ENCODE measurements around the gene NEDD4L.
"Not testable (repeated sequence)": the region's sequence is repeated elsewhere in the genome, so short reads cannot be mapped to it uniquely, and the experiment has no call there.

NEDD4L gene

GRCh38 chr18:58264075-58264474 lies 220.0 kb downstream of the NEDD4L start:
- DNase-seq (ENCODE audit: low read depth, low spot score), result no peak

DNA sequence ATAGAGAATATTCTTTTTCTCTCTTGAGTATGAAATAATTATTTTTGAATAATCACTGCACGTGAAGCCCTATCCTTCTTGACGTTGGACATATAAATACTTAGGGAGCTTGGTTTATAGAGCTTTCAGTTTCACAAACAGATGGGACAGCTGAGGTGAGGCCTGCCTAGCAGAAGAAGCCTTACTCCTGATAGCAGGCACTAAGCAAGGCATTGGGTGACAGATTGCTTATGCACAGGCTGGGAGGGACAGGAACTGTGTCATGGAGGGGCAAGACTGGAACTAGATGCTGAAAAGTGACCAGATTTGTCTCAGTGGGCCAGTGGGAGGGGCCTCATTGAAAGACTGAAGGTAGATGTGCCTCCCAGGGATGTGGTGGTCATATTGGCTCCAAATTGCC lies 220.8 kb downstream of the NEDD4L start:
- no peak for DNase-seq (ENCODE audit: low read depth, low spot score)

GRCh38 chr18:58265489-58265888 lies 221.5 kb downstream of the NEDD4L start:
- DNase-seq (ENCODE audit: low read depth, low spot score), result not testable (repeated sequence)

GRCh38 chr18:58266291-58266690 lies 222.3 kb downstream of the NEDD4L start:
- DNase-seq (ENCODE audit: low read depth, low spot score), result no peak

DNA sequence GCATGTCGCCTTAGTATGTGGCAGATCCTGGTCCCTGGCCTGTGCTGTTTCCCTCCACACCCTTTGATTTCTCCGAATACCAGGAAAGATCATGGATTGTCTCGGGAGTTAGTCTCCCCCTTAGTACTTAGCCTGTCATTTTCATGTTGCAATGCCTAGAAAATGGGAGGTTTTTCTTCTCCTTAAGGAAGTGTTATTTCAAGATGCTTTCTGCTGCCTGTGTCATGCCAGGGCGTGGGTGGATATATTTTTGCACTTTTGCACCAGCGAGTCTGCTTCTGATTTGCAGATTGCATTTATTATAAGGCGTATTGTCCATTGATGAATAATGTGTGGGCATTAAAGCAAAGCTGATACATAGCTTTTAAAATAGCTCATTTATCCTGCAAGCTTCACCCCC lies 223.5 kb downstream of the NEDD4L start:
- no peak for DNase-seq (ENCODE audit: low read depth, low spot score)

GRCh38 chr18:58268849-58269248 lies 224.8 kb downstream of the NEDD4L start:
- no peak for DNase-seq (ENCODE audit: low read depth, low spot score)

GRCh38 chr18:58269931-58270330 lies 225.9 kb downstream of the NEDD4L start:
- no peak for DNase-seq (ENCODE audit: low read depth, low spot score)

GRCh38 chr18:58270396-58270795 lies 226.4 kb downstream of the NEDD4L start:
- no peak for DNase-seq (ENCODE audit: low read depth, low spot score)

DNA sequence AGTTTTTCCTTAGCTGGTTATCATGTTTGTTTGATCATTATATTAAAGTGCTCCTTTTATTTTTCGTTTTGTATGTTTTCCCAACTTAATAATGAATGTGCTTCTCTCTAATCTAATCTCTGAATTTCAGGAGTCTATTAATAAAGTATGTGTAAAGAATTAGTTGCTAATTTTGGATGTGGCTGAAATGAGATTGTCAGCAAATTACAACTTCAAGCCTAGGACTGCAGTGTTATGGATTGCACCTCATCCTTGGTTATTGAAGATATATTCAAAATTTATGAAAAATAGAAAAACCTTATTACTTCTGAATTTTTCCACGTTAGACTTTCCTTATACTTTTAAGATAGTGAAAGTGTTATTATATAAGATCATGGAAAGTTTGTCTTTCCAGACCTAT lies 227.7 kb downstream of the NEDD4L start:
- no peak for DNase-seq (ENCODE audit: low read depth, low spot score)

DNA sequence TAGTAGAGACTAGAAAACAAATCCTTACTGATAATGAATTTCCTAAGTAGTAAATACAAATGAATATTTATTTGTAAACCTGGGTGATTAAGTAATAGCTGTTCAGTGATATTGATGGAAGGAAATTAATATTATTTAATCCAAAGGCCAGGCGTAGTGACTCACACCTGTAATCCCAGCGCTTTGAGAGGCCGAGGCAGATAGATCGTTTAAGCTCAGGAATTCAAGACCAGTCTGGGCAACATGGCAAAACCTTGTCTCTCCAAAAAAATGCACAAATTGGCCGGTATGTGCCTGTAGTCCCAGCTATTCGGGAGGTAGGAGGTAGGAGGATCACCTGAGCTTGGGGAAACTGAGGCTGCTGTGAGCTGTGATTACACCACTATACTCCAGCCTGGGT lies 228.2 kb downstream of the NEDD4L start:
- no peak for DNase-seq (ENCODE audit: low read depth, low spot score)

- DNase-seq (ENCODE audit: low read depth, low spot score), result no peak
Observed at GRCh38 chr18:58272779-58273435, 228.9 kb downstream of the NEDD4L start.

- no peak for DNase-seq (ENCODE audit: low read depth, low spot score)
Observed at GRCh38 chr18:58275176-58275575, 231.2 kb downstream of the NEDD4L start.

DNA sequence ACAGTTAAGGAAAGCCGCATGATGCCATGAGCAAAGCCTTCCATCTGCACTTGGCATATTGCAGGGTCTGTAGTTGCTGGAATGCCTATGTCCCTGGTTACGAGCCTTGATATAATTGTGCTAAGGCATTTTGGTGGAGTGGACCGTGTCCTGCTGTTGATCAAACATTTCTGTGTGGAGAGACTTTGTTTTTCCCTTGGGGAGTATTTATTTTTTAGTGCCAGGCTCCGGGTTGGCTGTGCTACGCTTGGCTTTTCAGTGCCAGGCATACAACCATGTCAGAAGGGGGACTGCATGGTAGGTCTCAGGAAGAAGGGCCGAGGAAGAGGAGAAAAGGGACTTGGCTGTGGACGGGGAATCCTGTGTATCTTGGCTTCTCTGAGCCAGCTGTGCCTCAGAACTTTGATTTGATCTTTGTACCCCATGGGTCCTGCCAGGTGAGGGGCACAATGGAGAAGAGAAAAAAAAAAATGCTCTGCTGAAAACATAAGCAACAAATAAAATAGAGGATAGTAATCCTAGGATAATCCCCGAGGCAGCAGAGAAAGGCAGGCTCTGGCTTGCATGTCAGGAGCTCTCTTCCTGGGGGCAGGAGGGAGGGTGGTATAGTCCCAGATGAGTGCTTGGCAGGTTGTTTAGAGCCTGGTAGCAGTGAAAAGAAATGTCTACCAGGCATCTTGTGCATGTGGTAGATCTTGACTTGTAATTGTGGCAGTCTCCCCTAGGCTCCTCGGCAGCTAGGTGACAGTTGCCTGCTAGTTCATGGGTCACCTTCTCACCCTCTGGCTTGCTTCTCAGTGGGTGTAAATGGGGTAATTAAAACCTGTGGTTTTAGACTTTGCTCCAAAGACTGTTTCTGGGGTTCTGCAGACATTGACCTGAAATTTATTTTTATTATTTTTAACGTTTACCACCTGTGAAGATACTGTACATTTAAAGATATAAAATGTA lies 233.0 kb downstream of the NEDD4L start:
- DNase-seq (ENCODE audit: low read depth, low spot score), result no peak

- no peak for DNase-seq (ENCODE audit: low read depth, low spot score)
Observed at GRCh38 chr18:58279504-58280175, 235.6 kb downstream of the NEDD4L start.

GRCh38 chr18:58280191-58280590 lies 236.2 kb downstream of the NEDD4L start:
- DNase-seq (ENCODE audit: low read depth, low spot score), result no peak

GRCh38 chr18:58282872-58283271 lies 238.8 kb downstream of the NEDD4L start:
- DNase-seq (ENCODE audit: low read depth, low spot score), result not testable (repeated sequence)

GRCh38 chr18:58284699-58285448 lies 240.8 kb downstream of the NEDD4L start:
- no peak for DNase-seq (ENCODE audit: low read depth, low spot score)

DNA sequence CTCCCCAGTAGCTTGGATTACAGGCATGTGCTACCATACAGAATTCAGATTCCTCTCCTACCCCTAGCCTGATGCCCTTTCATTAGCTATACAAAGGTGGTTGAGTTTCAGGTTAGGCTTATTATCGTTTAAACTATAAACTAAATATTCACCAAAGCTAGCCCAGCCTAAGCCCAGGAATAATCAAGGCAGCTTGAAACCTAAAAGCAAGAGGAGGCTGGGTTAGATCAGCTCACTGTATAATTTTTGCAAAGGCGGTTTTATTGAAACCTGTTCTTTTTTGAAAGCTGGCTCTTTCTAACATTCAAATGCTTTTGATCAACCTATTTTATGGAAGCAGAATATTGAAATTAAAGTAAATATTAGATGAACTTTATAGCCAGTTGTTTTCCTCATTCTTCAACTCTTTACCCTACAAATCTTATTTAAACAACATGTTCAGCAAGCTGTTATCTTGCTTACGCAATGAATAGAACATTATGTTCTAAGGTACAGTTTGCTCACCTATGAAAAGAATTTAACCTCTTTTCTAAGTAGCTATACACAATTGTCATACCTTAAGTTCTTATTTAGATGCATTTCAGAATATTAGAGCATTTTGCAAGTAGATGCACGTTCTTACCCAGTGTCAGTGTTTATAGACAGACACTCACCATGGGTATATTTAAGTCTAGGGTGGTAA lies 241.6 kb downstream of the NEDD4L start:
- no peak for DNase-seq (ENCODE audit: low read depth, low spot score)

GRCh38 chr18:58286632-58287352 lies 242.8 kb downstream of the NEDD4L start:
- DNase-seq (ENCODE audit: low read depth, low spot score), result no peak

Data from activated CD4-positive, CD25-positive, alpha-beta regulatory T cell treated with anti-CD3 and anti-CD28 coated beads, Interleukin-2, amount 50 U/mL, for 16 hours (primary cell).